ENCODE data around the gene ALOX15B. TPM values are rescaled to one million over a fixed set of nuclear protein-coding genes. Genes with fewer than 3 reads are reported as not detected.

ALOX15B gene
- total and polyA plus RNA-seq, 8 donors = 0.38 to 112 (median 0.53) TPM

DNA sequence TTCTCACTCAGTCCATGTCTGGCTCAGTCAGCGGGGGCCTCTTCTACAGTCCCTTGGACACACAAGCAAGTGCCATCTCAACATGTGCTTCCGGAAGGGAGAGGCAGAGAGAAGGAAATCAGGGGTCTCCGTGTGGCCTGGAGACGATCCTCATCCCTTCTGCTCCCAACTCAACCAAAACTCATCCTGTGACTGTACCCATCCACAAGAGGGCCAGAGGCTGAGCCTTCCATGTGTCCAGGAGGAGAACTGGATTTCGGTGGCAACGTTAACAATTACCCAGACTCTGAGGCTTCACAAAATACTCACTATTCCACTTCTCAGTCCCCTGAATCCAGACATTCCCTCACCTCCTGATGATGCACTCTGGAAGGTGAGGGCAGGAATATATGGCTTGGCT, 56.5 kb downstream of the ALOX15B start:
- no peak for TF ChIP-seq CTCF (IDR thresholded peaks at IDR 0.05)
- ATAC-seq = no peak
- Histone ChIP-seq H3K36me3 (no peaks in the 10 kb centered on the region), H3K4me3 (no peak overlapping the region), H3K9me3 (no peaks in the 10 kb centered on the region), H3K4me1 (no peaks in the 10 kb centered on the region), H3K27me3 (peaks cover 0 to 47% of the 10 kb centered on the region in 2 donors), H3K27ac (no peak overlapping the region)
- DNase-seq = no peak
- intact Hi-C loops (cut with DNase I) = loop anchor here in 1 of 2 donors (10.0 kb wide), 1 partner anchor 209 kb away; no protein-coding TSS in a partner anchor

DNA sequence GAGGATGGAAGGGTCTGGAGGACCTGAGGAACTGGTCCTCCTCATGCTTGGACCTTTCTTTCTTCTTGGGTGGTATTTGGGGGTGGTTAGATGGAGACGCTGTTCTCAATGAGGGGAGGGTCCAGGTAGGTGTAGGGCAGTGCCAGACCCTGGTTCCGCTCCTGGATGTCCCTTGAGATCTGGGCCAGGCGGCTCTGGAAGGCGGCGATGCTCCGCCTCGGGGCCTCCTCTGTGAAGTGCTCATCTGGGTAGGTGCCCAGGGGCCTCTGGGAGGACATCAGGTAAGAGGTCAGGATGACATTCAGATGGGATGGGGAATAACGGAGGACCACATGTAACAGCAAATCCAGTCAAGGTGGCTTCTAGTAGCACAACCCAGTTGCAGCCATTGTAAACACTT, 57.7 kb downstream of the ALOX15B start:
- ATAC-seq (no peak), DNase-seq (no peak)
- no peaks in the 10 kb centered on the region for H3K9me3 ChIP-seq
- no peaks in the 10 kb centered on the region for H3K4me1 ChIP-seq
- no peaks in the 10 kb centered on the region for H3K36me3 ChIP-seq
- intact Hi-C loops (cut with DNase I) = loop anchor here in 1 of 2 donors (10.0 kb wide), 1 partner anchor 208 kb away; no protein-coding TSS in a partner anchor
- H3K4me3 ChIP-seq = no peak overlapping the region
- H3K27ac ChIP-seq = no peak overlapping the region
- H3K27me3 ChIP-seq = peaks cover 0 to 36% of the 10 kb centered on the region in 2 donors
- TF ChIP-seq CTCF (IDR thresholded peaks at IDR 0.05) = no peak

Small RNAs within 50 kb of the gene (microRNA-seq; reads per million reads assigned to microRNA genes)
- gene MIR4314 = 0 reads per million in 2 donors

Other genes starting within 250 kb of the ALOX15B start
- gene KDM6B, start 204.8 kb upstream of the ALOX15B start, total RNA-seq = 10 to 100 TPM; 37.6 to 49.2 TPM
- 10 to 100 TPM; 20.1 to 30.4 (median 24.4) TPM for gene KDM6B, start 204.8 kb upstream of the ALOX15B start, polyA plus RNA-seq (ENCODE audit: insufficient read length in 6 of 6)
- gene TMEM88, start 184.0 kb upstream of the ALOX15B start, total RNA-seq = 1 to 10 TPM; 5.7 to 6.5 TPM
- 10 to 100 TPM; 10.4 to 25.5 (median 18.3) TPM for gene TMEM88, start 184.0 kb upstream of the ALOX15B start, polyA plus RNA-seq (ENCODE audit: insufficient read length in 6 of 6)
- gene NAA38, start 181.5 kb upstream of the ALOX15B start, total RNA-seq = 10 to 100 TPM; 60.5 to 72.6 TPM
- gene NAA38, start 181.5 kb upstream of the ALOX15B start, polyA plus RNA-seq (ENCODE audit: insufficient read length in 6 of 6) = 10 to 100 TPM; 56.3 to 95.7 (median 76.9) TPM
- gene CYB5D1, start 181.1 kb upstream of the ALOX15B start, total RNA-seq = 10 to 100 TPM in 1 of 2 donors, 1 to 10 TPM in 1; 9.8 to 12.3 TPM
- 10 to 100 TPM; 14.6 to 25.8 (median 20.9) TPM for gene CYB5D1, start 181.1 kb upstream of the ALOX15B start, polyA plus RNA-seq (ENCODE audit: insufficient read length in 6 of 6)
- gene CHD3, start 150.3 kb upstream of the ALOX15B start, total RNA-seq = 100 to 1,000 TPM in 1 of 2 donors, 10 to 100 TPM in 1; 95.3 to 118 TPM
- gene CHD3, start 150.3 kb upstream of the ALOX15B start, polyA plus RNA-seq (ENCODE audit: insufficient read length in 6 of 6) = 100 to 1,000 TPM; 194 to 222 (median 205) TPM
- gene RNF227, start 122.8 kb upstream of the ALOX15B start, total RNA-seq = 1 to 10 TPM; 4.5 to 5.1 TPM
- 1 to 10 TPM; 2.8 to 3.4 (median 3.2) TPM for gene RNF227, start 122.8 kb upstream of the ALOX15B start, polyA plus RNA-seq (ENCODE audit: insufficient read length in 6 of 6)
- gene KCNAB3, start 109.2 kb upstream of the ALOX15B start, total RNA-seq = 1 to 10 TPM; 2.5 to 3.5 TPM
- gene KCNAB3, start 109.2 kb upstream of the ALOX15B start, polyA plus RNA-seq (ENCODE audit: insufficient read length in 6 of 6) = 10 to 100 TPM in 5 of 6 donors, 1 to 10 TPM in 1; 9.4 to 12.7 (median 11.5) TPM
- gene TRAPPC1, start 107.1 kb upstream of the ALOX15B start, total RNA-seq = 100 to 1,000 TPM; 141 to 181 TPM
- 100 to 1,000 TPM; 123 to 151 (median 139) TPM for gene TRAPPC1, start 107.1 kb upstream of the ALOX15B start, polyA plus RNA-seq (ENCODE audit: insufficient read length in 6 of 6)
- gene CNTROB, start 106.9 kb upstream of the ALOX15B start, total RNA-seq = 10 to 100 TPM; 38.2 to 50.1 TPM
- gene CNTROB, start 106.9 kb upstream of the ALOX15B start, polyA plus RNA-seq (ENCODE audit: insufficient read length in 6 of 6) = 10 to 100 TPM; 77.9 to 87.5 (median 83.6) TPM
- 1 to 10 TPM; 1.1 to 3.4 TPM for gene GUCY2D, start 36.4 kb upstream of the ALOX15B start, total RNA-seq
- gene GUCY2D, start 36.4 kb upstream of the ALOX15B start, polyA plus RNA-seq (ENCODE audit: insufficient read length in 6 of 6) = under 1 TPM in 2 of 6 donors, not detected in 4; 0.13 to 0.34 TPM
- under 1 TPM in 1 of 2 donors, not detected in 1; 0.32 TPM for gene ALOX12B, start 48.7 kb downstream of the ALOX15B start, total RNA-seq
- under 1 TPM in 4 of 6 donors, not detected in 2; 0.20 to 0.32 (median 0.26) TPM for gene ALOX12B, start 48.7 kb downstream of the ALOX15B start, polyA plus RNA-seq (ENCODE audit: insufficient read length in 6 of 6)
- gene ALOXE3, start 79.5 kb downstream of the ALOX15B start, total RNA-seq = under 1 TPM; 0.23 to 0.55 TPM
- gene ALOXE3, start 79.5 kb downstream of the ALOX15B start, polyA plus RNA-seq (ENCODE audit: insufficient read length in 6 of 6) = under 1 TPM in 2 of 6 donors, not detected in 4; 0.05 to 0.06 TPM
- gene HES7, start 85.0 kb downstream of the ALOX15B start, total RNA-seq = under 1 TPM in 1 of 2 donors, not detected in 1; 0.52 TPM
- under 1 TPM in 2 of 6 donors, not detected in 4; 0.10 to 0.20 TPM for gene HES7, start 85.0 kb downstream of the ALOX15B start, polyA plus RNA-seq (ENCODE audit: insufficient read length in 6 of 6)
- gene PER1, start 113.3 kb downstream of the ALOX15B start, total RNA-seq = 100 to 1,000 TPM; 101 to 111 TPM
- 10 to 100 TPM; 28.0 to 84.0 (median 41.4) TPM for gene PER1, start 113.3 kb downstream of the ALOX15B start, polyA plus RNA-seq (ENCODE audit: insufficient read length in 6 of 6)
- 10 to 100 TPM; 48.3 to 48.9 TPM for gene VAMP2, start 123.9 kb downstream of the ALOX15B start, total RNA-seq
- gene VAMP2, start 123.9 kb downstream of the ALOX15B start, polyA plus RNA-seq (ENCODE audit: insufficient read length in 6 of 6) = 100 to 1,000 TPM in 4 of 6 donors, 10 to 100 TPM in 2; 86.2 to 108 (median 103) TPM
- 10 to 100 TPM; 15.0 to 15.9 TPM for gene TMEM107, start 137.3 kb downstream of the ALOX15B start, total RNA-seq
- gene TMEM107, start 137.3 kb downstream of the ALOX15B start, polyA plus RNA-seq (ENCODE audit: insufficient read length in 6 of 6) = 10 to 100 TPM; 17.3 to 21.0 (median 19.7) TPM
- 10 to 100 TPM in 1 of 2 donors, 1 to 10 TPM in 1; 8.8 to 10.6 TPM for gene BORCS6, start 151.1 kb downstream of the ALOX15B start, total RNA-seq
- gene BORCS6, start 151.1 kb downstream of the ALOX15B start, polyA plus RNA-seq (ENCODE audit: insufficient read length in 6 of 6) = 1 to 10 TPM; 2.4 to 4.1 (median 3.2) TPM
- gene AURKB, start 171.5 kb downstream of the ALOX15B start, total RNA-seq = 10 to 100 TPM in 1 of 2 donors, 1 to 10 TPM in 1; 2.7 to 10.2 TPM
- 10 to 100 TPM; 21.3 to 58.0 (median 36.6) TPM for gene AURKB, start 171.5 kb downstream of the ALOX15B start, polyA plus RNA-seq (ENCODE audit: insufficient read length in 6 of 6)
- gene CTC1, start 209.0 kb downstream of the ALOX15B start, total RNA-seq = 10 to 100 TPM; 49.1 to 53.1 TPM
- 10 to 100 TPM; 23.4 to 38.6 (median 32.2) TPM for gene CTC1, start 209.0 kb downstream of the ALOX15B start, polyA plus RNA-seq (ENCODE audit: insufficient read length in 6 of 6)
- gene PFAS, start 210.2 kb downstream of the ALOX15B start, total RNA-seq = 10 to 100 TPM; 25.9 to 51.0 TPM
- 10 to 100 TPM; 36.7 to 48.8 (median 41.7) TPM for gene PFAS, start 210.2 kb downstream of the ALOX15B start, polyA plus RNA-seq (ENCODE audit: insufficient read length in 6 of 6)
- 10 to 100 TPM; 22.9 to 33.2 TPM for gene RANGRF, start 249.6 kb downstream of the ALOX15B start, total RNA-seq
- gene RANGRF, start 249.6 kb downstream of the ALOX15B start, polyA plus RNA-seq (ENCODE audit: insufficient read length in 6 of 6) = 10 to 100 TPM; 23.7 to 30.0 (median 24.8) TPM

Data from left lung (tissue), 10 donors.